Measurements from ENCODE around the gene TMEM208.

Gene TMEM208

DNA sequence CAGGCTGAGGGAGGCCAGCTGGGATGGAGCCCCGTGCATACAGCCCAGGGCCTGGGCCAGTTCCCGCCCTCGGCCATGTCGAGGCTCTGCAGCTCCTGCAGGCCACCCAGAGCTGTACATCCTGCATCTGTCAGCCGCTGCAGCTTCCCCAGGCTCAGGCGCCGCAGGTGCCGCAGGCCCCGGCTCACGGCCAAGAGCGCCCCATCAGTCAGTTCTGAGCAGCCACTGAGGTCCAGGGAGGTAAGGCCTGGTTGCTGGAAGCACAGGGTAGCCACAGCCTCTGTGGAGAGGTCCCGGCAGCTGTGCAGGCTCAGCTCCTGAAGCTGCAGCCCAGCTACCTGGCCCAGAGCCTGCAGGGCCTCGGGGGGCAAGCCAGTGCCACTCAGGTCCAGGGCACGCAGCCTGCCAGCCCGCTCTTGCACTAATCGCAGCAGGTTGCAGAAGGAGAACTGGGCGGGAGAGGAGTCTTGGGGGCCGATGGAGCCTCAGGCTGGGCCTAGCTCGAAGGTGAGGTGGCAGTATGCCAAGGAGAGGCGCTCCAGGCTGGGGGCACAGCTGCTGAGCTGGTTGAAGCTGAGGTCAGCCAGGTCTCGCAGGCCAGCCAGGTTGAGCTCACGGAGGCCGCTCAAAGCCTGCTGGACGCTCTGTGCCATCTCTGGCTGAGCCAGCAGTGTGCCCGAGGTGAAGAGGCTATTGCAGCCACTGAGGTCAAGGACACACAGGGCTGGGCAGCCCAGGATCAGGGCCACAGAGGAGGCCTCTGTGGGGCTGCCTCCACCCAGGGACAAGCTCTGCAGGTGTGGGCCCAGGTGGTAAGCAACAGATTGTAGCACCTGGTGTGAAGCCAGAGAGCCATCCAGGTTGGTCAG is 16.6 kb upstream of the TMEM208 start:
- DNase-seq, result no peak

DNA sequence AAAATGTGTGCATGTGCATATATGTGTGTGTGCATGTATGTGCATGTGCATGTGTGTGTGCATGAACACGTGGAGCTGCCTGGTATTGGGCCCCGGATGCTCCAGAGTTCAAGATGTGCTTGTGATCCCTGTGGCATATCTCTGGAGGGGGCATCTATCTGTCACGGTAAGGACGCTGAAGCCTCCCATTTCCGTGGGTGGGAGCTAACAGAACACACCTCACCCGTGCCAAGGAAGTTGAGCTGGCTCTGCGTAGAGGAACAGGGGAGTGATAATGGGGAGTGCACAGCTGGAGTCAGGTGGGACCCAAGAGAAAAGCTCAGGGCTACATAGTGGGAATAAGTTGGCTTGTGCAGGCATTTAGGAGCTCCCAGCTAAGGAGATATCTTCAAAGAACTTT is 15.3 kb upstream of the TMEM208 start:
- no peak for DNase-seq

DNA sequence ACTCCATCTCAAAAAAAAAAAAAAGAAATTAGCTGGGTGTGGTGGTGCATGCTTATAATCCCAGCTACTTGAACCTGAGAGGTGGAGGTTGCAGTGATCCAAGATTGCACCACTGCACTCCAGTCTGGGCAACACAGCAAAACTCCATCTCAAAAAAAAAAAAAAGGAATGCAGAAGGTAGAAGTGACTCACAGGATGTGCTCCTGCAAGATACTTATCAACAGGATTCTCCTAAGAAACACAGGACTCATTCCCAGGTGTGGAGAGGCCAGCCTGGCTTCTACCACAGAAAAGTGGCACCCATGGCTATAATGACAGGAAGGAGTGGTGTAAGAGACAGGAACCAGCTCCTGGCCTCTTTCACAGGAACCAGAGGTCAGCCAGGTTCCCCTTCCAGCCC is 14.2 kb upstream of the TMEM208 start:
- no peak for DNase-seq

DNA sequence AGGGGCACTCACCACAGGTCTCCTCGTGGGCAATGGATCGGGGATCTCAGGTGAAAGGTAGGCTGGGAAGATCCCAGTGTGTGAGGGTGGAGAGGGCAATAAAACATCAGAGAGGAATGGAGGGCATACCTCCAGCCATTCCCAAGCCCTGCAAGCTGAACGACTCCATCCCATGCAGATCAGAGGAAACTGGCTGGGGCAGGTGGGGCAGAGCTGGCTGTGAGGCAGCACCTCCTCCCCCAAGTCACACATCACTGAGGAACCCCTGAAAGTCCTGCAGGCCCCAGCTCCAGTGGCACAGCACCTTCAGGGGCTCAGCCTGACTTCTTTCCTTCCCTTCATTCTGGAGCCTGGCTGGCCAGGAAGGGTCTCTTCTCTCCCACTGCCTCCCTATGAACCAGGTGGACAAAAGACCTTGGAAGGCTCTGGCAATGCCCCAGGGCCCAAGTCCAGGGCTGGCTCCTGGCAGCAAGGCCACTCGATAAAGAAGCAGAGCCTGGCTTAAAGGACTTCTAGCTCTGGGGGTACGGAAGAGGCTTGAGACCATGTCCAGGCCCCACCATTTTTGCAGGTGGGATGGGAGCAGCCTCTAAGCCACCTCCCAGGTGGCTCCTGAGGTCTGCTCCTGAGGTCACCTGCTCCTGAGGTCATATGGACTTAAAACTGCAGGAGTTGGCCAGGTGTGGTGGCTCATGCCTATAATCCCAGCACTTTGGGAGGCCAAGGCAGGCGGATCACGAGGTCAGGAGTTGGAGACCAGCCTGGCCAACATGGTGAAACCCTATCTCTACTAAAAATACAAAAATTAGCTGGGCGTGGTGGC is 13.5 kb upstream of the TMEM208 start:
- DNase-seq, result no peak

DNA sequence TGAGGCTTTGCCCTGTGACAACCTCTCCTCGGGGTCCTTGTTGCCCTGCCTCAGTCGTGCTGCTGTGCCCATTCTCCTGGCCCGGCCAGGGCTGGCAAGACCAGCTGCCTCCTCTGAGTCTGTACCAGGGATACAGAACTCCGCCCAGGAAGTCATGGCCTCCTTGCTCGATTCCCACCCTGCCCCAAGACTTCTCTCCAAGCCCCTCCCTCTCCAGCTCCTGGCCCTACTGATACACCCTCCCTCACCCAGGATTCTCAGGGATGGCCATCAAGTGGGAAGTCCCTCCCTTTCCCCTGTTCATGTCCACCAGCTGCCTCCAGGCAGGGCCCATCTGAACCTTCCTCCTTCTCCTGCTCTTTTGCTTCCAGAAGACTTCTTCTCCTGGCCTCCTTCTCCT is 11.2 kb upstream of the TMEM208 start:
- DNase-seq, result no peak

DNA sequence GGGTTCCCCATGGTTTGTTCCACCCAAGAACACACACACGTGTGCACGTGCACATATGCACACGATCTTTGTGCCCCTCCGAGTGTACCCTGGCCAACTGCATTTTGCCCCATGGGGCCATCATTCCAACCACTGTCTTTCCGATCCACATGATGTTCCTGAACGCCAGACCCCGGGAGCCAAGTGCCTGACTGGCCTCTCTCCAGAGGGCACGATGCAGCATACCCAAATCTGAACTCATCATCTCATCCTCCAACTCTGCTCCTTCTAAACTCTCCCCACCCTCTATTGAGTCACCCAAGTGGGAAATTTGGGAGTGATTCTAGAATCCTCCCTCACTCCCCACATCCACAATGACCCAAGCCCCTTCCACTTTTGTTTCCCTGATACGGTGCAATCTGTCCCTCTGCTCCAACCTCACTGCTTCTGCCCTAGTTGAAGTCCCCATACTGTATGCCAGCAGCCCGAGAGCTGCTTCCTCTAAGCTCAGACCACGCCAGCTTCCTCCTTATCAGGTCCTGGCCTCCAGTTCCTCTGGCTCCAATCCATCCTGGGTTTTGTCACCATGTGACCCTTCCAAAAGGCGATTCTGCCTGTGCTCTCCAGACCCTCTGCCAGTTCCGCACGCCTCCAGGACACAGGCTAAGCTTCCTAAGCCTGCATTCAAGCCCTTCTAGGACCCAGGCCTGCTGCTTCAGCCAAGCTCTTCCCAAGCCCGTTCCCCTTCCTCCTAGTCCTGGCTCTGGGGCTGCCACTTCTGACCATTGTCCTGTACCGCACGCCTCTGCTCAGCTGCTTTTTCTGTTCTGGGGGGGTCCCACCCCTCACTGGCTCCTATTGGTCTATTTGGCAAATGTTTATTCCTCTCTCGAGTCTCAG is 10.1 kb upstream of the TMEM208 start:
- no peak for DNase-seq

DNA sequence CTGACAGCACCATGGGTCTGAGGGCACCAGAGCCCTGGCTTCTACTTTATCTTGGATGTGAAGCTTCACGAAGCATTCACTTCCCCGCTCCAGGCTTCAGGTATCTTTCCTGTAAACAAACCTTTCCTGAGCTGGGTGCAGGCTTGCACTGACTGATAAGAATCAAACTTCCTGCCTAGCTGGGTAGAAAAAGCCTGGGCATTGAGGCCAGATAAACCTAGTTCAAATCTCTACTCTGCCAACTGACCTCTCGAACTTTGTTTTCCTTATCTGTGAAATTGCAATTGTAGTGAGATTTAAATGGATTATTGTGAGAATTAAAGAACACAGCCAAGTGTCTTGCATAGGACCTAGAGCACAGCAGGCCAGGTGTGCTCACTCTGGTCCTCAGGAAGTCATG is 2.9 kb upstream of the TMEM208 start:
- no peak for DNase-seq

DNA sequence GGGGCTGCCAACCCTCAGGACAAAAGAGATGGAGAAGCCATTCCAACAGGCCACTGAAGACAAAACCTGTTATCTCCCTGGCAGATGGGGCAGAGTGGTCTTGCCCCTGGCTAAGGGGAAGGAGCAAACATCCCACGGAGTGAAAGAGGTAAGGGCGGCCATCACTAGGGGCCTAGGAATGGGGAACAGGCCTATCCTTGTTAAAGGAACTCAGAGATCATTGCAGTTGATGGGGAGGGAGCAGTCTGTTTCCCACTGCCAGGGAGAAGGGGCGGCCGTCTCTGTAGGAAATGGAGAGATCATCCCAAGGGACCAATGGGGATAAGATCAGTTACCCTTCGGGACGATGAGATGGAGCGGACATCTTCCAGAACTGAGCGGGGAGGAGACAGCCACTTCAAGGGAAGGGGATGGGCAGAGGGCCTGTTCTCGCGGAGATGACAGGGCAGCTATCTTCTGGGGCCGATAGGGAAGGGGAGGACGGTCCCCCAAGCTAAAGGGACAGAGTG is 581 bp upstream of the TMEM208 start:
- no peak for DNase-seq

DNA sequence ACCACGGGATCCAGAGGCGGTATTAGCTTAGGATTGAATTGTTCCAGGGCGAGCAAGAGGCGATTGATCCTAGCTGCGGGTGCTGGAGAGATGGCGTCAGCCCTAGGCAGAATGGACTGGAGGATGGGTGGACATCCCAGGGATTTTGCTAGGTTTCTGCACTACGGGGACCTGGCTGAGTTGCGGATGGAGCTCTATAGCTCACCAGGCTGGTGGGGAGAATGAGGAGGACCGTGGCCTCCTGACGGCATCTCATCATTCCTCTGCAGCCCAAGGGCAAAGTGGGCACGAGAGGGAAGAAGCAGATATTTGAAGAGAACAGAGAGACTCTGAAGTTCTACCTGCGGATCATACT is 614 bp downstream of the TMEM208 start:
- DNase-seq, result no peak

DNA sequence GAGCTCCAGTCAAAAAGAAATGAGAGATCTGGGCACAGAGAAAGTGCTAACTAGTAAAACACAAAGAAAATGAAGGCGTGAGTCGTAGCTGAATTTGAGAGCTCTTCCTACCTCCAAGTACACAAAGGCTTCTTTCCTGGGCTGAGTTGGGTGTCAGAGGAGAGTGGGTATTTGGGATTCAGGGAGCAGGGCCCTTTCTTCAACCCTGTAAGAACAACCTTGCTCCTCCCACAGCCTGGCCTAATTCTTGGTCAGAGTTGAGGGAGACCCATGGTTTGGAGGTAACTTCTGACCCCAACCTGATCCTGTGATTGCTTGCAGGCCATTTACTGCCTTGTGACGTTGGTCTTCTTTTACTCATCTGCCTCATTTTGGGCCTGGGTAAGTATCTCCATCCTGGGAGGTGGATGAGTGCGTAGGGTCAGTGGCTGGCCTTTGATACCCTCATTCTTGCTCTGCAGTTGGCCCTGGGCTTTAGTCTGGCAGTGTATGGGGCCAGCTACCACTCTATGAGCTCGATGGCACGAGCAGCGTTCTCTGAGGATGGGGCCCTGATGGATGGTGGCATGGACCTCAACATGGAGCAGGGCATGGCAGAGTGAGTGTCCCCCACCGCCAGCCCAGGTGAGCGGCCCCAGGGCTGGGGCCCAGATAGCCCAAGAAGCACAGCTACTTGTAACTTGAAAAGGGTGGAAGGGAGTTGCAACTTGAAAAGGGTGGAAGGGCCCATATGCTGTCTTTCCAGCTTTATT is 1.3 kb downstream of the TMEM208 start:
- DNase-seq, result no peak

DNA sequence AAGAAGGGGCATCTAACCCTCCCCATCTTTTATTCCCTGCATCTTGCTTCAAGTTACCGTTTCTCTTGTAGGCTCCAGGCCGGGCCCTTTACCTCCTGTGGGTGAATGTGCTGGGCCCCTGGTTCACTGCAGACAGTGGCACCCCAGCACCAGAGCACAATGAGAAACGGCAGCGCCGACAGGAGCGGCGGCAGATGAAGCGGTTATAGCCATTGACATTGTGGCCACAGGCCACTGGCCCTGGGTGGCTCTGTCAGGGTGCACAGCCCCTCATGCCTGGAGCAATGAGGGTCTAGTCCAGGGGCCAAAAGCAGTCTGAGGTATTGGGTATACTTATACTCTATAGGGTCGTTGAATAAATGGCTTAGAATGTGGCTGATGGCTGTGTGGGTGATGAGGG is 2.0 kb downstream of the TMEM208 start:
- DNase-seq, result no peak

DNA sequence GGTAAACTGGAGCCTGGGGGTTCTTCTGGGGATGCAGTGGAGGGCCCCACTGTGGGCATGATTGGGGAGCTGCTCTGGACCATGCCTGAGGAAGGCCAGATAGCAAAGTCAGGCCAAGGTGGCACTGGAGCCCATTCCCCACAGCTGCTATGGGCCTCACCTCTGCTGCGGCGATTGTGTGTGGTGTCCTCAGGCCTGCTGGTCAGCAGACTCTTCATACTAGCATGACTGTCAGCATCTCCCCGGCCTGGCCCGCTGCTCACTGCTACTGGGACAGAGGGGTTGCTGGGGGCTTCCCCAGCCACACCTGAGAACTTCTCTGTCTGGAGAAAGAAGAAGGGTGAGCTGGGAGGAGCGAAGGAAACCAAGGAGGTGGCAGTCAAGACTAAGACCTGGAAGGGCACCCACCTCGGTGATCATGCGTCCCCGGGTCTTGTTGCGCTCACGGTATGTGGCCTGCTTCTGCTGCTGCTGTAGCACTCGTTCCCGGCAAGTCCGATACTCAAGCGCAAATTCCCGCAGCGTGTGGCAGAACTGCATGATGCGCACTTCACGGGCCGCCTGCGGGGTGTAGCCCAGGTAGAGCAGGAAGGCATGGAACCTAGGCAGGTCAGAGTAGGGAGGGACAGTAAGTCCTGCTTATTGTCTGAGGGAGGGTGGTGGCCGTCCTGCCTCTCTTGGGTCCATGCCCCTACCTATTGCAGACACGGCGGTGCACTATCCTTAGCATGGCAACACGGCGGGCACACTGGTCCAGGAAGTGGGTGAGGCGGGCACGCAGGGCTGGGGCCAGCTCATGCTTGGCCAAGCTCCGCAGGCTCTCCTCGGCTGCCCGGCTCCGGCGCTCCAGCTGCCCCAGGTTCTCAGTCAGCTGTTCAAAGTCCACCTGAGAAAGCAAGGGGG is 3.2 kb downstream of the TMEM208 start:
- DNase-seq, result no peak

DNA sequence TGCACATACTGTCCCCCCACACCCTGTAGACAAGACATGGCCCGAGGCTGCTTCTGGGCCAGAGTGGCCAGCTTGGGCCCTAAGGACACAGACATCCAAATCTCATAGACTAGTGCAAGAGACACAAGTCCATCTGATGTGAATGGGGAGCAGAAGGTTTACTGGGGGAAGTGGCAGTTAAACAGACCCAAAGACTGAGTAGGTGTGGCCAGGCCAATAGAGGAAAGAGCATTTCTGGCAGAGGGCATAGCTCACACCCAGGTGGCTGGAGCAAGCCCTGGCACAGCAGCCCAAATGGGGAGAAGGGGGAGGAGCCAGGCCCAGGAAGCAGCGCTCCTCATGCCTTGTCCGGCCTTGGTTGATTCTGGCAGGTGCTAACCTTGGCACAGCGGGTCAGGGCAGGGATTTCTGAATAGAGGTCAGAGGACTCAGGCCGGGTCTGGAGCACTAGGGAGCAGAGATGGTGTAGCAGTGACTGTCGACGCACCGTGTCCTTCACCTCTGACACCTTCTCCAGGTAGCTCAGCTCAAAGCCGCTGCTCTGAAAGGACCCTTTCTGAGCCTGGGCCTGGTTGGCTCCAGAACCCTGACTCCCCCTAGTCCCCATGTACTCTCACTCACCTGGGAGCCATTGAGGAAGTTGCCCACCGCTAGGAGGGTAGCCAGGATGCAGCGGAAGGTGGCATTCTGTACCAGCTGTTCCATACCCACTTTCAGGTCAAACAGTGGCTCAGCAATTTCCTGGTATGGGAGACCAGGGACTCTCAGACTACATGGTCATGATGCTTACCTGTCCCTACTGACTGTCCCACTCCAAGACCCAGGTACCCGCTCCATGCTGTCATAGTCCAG is 4.1 kb downstream of the TMEM208 start:
- DNase-seq, result no peak

DNA sequence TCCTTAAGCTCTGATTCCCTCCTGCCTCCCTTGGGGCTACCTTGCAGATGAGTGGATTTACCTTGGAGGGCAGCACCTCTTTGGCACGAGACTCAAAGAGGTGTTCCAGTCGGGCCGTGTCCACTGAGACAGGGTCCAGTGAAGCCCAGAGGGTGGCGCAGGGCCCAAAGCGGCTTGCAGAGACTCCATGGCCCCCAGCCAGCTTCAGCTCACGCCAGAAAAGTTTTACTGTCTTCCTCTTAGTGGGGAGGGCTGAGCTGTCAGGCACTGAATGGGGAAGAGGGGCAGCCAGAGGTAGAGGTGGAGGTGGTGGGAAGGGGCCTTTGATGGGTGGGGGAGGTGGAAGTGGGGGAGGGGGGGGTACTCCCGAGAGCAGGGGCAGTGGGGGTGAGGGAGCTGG is 6.7 kb downstream of the TMEM208 start:
- DNase-seq, result no peak

DNA sequence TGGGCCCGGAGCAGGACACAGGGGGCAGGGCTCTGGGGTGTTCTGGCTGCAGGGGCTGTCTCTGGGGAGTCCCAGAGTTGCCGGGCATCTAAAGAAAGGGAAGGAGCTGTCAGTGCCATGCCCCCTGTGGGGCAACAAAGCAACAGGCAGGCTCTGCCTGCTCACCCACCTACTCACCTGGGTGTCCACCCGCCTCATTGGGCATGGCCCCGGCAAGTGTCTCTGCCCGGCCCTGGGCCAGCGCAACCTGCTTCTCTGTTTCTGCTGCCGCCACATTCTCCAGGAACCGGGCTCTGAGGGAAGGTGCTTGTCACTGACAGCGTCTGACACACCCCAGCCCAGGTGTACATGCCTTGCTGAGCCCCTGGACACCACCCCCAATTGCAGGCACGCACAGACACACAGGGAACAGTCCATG is 7.3 kb downstream of the TMEM208 start:
- DNase-seq, result no peak

DNA sequence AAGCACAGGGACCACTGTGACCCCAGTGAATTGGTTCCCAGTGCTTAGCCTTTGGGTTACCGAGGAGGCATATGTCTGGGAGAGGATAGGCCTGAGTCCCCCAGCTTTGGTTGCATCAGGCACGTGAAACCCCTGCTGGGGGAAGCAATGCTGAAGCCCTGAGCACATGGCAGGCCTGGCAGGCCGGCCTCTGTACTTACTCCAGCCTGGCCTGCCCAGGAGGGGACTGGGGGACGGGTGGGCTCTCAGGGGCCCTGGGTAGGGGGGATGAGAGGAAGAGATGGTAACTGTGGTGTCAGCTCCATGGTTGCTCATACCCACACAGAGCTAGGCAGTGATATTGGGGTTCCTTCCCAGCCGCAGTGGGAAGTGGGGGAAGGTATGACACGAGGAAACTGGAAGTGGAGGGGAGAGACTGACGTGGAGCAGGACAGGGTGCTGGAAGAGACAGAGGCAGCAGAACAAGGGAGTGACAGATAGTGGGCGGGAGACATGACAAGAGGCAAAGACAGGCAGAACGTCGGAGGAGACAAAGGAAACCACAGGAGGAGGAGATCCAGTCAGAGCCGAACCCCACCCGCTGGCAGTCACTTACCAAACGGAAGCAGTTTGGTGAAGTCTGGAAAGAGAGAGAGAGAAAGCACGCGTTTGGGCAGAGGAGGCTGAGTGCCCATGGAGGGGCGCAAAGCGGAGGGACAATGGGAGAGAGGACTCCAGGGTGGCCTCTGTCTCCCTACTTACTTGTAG is 9.1 kb downstream of the TMEM208 start:
- no peak for DNase-seq

DNA sequence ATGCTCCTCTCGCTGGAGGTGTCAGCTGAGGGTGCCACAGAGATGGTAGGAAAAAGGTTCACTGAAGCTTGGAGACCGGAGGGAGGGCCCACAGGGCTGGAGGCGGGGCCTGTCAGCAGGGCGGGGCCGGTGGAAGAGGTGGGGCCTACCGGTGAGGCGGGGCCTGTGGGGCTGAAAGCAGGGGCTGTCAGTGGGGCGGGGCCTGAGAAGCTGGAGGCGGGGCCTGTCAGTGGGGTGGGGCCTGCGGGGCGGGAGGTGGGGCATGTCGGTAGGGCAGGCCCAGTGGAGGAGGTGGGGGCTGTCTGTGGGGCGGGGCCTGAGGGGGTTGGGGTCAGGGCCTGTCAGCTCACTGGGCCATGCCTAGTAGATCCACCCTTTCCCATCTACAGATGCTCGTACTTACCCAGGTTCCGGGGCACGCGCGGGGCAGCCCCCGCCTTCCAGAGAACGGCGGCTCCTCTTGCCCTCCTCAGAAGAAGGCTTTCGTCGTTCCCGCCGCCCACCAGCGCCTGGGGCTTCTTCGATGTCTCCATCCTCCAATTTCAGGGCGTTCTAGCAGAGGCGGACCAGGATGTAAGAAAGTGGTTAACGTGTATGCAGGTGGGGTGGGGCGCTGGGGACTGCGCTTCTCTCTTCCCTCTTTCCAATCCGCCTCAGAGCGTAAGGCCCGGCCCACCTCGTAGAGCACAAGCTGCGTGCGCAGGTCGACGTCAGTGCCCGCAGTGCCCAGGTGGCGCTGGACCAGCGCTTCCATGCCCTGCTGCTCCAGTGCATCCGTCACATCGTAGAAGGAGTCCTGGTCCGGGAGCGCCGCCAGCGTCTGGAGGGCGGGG is 9.8 kb downstream of the TMEM208 start:
- no peak for DNase-seq

All from NCI-H2107 (cell line).